NCI-H748 treated with DMSO at 0.1 percent for 48 hours (cell line): ENCODE results near the gene HECTD4.
"Not testable (repeated sequence)": the region's sequence is repeated elsewhere in the genome, so short reads cannot be mapped to it uniquely, and the experiment has no call there.

Experiments
- DNase-seq: peaks from one replicate; lab custom pipeline; 2025; lab: John Stamatoyannopoulos, UW

The HECTD4 gene

DNA sequence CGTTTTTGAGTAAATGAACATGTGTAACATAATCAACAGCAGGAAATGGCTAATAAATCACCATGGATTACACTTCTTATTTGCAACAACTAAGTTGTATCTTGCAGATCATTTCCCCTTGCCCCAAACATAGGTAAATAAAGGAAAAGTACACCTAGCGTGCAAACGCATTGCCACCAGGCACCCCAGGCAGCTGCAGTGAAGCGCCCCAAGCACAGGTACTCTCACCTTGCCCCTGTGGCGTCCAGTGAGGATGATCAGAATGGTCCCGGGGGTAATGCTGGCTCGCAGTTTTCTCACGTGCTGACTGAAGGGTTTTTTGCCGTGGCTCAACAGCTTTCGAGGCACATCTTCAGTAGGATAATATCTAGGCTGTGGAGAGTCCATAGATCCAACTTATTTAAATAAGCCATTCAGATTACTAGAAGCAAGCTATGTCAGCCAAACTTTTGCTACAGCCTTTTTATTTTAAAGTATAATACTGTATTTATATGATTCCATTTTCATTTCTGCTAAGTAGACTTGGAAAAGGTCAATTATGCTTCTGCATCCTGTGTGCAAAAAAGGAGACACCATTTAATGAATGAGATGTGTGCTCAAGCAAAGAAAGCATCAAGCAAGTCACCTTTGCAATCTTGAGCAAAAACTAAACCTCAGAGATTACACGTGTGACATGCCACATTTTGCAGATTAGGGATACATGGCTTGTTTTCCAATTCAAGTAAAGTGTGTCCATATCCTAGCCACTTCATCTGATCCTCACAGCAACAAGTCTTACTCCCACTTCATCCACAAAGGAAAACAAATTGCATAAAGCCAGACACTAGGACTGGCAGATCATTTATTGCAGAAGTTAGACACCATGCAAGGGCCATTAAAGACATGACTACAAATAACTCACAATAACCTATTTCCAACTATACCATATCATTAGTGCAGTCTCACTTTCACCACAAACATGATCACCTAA lies 24.6 kb upstream of the HECTD4 start:
- DNase-seq: no peak

DNA sequence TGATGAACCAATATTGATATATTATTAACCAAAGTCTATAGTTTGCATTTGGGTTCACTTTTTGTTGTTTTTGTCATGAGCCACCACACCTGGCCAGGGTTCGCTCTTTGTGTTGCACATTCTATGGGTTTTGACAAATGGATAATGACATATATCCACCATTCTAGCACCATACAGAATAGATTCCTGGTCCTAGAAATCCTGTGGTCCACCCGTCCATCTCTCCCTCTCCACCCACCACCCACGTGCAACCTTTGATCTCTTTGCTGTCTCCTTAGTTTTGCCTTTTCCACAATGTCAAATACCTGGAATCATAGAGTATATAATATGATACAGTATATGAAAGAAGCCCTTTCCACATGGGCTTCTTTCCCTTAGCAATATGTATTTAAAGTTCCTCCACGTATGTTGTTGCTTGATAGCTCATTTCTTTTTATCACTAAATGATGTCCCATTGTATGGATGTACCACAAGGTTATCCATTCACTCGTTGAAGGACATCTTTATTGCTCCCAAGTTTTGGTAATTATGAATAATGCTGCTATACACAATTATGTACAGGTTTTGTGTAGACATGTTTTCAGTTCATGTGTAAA lies 19.8 kb upstream of the HECTD4 start:
- DNase-seq: no peak

DNA sequence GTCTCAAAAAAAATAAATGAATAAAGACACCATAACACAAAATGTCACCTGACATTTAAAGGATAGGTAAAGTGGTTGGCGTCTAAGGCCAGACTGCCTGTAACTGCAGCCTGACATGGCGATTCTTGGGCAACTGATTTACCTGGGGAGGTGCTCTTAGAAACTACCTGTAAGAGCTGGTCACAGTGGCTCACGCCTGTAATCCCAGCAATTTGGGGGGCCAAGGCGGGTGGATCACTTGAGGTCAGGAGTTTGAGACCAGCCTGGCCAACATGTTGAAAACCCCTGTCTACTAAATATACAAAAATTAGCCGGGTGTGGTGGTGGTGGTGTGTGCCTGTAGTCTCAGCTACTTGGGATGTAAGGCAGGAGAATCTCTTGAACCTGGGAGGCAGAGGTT lies 18.8 kb upstream of the HECTD4 start:
- no peak for DNase-seq

DNA sequence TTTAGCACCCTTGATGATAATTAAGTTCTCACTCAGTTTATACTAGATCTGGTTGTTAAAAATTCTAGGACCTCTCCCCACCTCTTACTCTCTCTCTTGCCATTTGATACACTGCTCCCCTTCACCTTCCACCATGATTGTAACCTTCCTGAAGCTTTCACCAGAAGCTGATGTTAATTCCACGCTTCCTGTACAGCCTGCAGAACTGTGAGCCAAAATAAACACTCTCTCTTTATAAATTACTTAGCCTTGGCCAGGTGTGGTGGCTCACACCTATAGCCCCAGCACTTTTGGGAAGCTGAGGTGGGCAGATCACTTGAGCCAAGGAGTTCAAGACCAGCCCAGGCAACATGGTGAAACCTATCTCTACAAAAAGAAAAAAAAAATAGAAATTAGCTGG lies 11.1 kb upstream of the HECTD4 start:
- DNase-seq: no peak

DNA sequence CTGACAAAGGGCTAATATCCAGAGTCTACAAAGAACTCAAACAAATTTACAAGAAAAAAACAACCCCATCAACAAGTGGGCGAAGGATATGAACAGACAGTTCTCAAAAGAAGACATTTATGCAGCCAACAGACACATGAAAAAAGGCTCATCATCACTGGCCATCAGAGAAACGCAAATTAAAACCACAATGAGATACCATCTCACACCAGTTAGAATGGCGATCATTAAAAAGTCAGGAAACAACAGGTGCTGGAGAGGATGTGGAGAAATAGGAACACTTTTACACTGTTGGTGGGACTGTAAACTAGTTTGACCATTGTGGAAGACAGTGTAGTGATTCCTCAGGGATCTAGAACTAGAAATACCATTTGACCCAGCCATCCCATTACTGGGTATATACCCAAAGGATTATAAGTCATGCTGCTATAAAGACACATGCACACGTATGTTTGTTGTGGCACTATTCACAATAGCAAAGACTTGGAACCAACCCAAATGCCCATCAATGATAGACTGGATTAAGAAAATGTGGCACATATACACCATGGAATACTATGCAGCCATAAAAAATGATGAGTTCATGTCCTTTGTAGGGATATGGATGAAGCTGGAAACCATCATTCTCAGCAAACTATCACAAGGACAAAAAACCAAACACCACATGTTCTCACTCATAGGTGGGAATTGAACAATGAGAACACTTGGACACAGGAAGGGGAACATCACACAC lies 7.9 kb upstream of the HECTD4 start:
- not testable (repeated sequence) for DNase-seq

DNA sequence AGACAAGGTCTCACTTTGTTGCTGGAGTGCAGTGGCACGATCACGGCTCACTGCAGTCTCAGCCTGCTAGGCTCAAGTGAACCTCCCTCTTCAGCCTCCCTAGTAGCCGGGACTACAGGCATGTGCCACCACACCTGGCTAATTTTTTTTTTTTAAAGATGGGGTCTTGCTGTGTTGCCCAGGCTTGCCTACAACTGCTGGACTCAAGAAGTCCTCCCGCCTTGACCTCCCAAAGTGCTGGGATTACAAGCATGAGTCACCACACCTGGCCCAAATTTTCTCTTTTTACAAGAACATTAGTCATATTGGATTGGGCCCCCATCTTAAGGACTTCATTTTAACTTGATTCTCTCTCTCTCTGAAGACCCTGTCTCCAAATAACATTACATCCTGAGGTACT lies 7.0 kb upstream of the HECTD4 start:
- DNase-seq: no peak

DNA sequence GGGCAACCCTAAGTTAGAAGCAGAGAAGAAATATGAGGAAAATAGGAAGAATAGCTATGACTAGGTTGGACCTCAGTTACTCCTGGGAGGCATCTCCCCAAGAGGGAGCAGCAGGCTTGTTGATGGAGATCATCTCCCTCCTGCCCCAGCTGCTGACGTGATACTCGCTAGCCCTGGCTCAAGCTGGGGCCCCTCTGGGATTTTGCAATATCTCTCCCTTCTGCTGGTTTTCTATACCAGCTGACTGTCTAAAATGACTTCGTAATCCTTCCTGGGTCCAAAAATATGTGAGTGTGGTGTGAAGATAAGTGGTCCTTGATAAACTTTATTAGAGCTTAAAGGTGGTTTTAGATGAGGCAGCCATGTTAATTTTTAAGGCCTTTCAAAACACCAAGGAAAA lies 4.5 kb upstream of the HECTD4 start:
- no peak for DNase-seq

DNA sequence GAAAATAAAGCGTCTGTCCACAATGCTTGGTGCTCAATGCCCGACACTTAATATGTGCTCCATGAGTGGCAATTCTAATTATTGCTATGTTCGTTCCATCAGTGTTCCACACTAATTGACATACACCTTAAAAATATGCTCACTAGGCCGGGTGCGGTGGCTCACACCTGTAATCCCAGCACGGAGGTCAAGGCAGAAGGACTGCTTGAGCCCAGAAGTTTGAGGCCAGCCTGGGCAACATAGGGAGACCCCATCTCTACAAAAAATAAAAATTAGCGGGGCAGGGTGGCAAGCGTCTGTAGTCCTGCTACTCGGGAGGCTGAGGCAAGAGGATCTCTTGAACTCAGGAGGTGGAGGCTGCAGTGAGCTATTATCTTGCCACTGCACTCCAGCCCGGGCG lies 635 bp upstream of the HECTD4 start:
- no peak for DNase-seq

GRCh38 chr12:112381406-112381882 lies 787 bp downstream of the HECTD4 start:
- peak; percentile 10 for DNase-seq

DNA sequence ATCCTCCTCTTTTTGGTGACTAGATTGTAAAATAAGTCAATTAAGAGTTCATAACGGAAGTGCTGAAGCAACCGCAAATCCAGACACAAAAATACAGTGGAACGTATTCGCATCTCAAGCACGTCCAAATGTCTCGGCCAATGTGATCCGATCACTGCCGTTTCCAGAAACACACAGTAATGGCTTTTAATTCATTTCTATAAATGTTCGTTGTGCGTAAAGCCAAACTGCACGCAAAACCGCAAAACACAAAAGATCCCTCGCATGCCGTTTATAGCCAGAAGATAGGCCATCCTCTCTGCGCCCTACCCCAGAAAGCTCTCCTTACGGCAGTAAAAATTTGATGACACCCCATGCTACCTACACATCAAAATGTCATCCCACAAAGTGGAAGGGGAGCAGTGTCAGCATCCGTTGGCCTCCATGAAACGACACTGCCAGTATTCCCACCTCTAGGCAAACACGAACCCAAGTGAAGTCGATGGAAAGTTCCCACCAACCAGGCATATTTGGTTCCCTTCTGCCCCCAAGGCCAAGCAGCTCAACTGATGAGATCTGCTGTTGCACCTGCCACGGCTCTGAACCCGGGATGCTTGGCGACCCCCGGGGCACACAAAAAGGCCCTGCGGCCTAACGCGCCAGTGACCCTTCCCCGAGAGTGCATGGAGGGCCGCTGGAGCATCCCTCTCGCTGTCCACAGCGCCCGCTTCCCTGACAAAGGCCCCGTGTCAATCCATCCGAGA lies 1.4 kb downstream of the HECTD4 start:
- DNase-seq: no peak

- DNase-seq: peak; percentile 23
These were observed 7.1 kb downstream of the HECTD4 start for GRCh38 chr12:112375105-112375504.

- DNase-seq: no peak
These were observed 8.0 kb downstream of the HECTD4 start for GRCh38 chr12:112374166-112374740.

DNA sequence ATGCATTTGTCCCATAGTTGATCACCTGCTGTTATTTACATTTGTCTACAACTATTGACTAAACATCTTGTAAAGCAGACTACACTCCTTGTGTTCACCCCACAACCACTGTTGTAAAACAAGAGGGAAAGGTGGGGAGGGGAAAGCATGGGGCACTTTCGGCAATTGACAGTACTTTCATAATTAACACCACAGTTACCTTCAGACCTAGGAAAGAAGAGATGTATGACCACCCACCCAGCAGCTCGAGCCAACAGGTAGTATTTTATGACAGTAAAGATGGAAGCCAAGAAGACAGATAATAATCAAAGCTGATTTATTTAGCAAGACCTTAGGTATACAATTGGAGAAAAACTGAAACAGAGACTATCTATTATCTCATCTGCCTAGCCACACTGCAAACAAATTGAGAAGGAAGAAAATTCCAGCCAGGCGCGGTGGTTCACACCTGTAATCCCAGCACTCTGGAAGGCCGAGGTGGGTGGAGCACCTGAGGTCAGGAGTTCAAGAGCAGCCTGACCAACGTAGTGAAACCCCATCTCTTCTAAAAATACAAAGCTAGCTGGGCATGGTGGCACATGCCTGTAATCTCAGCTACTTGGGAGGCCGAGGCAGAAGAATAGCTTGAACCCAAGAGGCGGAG lies 11.2 kb downstream of the HECTD4 start:
- DNase-seq: no peak

- DNase-seq: no peak
These were observed 12.0 kb downstream of the HECTD4 start for GRCh38 chr12:112370199-112370598.

DNA sequence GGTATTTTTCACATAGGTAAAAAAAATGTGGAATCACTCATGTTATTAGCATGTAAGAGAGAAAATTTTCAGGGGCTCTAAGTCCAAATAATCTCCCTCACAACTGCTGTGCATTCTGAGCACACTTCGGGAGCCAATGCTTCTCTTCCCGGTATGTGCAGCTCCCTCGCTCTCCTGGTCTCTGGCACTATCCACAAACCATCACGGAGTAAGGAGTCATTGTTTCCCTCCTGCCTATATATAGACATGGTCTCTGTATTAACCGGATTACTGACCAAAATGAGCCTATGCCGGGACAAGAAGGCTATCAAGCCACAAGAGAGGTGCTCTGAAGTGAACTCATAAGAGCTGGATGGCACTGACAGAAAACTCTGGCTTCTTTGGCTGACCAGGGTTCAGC lies 13.4 kb downstream of the HECTD4 start:
- DNase-seq: no peak

GRCh38 chr12:112367965-112368364 lies 14.3 kb downstream of the HECTD4 start:
- no peak for DNase-seq

DNA sequence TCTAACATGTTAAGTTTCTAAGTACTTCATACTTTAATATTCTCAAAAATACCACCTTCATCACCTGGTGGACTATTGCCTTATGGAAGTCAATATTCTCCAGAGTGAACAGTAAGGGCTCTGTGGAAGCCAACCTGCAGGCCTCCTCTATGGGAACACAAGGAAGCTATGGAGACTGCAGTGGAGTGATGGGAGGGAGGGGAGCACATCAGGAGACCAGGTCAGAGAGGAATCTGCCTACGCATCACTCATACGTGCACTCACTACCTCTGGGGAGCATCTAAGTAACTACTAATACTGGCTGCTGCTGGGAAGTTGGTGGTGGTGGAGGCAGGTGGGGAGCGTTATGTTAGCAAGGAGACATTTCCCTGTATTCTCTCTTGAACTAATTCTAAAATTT lies 19.9 kb downstream of the HECTD4 start:
- DNase-seq: no peak

GRCh38 chr12:112361271-112361670 lies 21.0 kb downstream of the HECTD4 start:
- no peak for DNase-seq

GRCh38 chr12:112359290-112359689 lies 22.9 kb downstream of the HECTD4 start:
- DNase-seq: no peak

- DNase-seq: no peak
These were observed 25.0 kb downstream of the HECTD4 start for GRCh38 chr12:112357214-112357613.

- DNase-seq: no peak
These were observed 27.8 kb downstream of the HECTD4 start for GRCh38 chr12:112354399-112354798.
